Caco-2 (cell line): ENCODE data around the gene F10. TPM values are rescaled to one million over a fixed set of nuclear protein-coding genes. Genes with fewer than 3 reads are reported as not detected.

Experiments
- BruUV-seq: library from RNA; stranded (reverse); fragments of 400-500 nt; replicated peaks from 2 replicates; lab custom pipeline; 2021; lab: Mats Ljungman, UMichigan
- CTCF ChIA-PET: fragments of 300-600 bp; sonication (Branson Sonifier 250); formaldehyde crosslinking; loops from one replicate; lab custom pipeline; 2022; ENCODE audit warnings: antibody characterized with exemption; lab: Charles Lee
- POLR2A ChIA-PET: fragments of 300-600 bp; sonication (Branson Sonifier 250); formaldehyde crosslinking; loops from one replicate; lab custom pipeline; 2022; ENCODE audit warnings: antibody characterized with exemption; lab: Charles Lee
- DNase-seq, 2 experiments: peaks; one replicate each; pipeline versions ENCODE4 v3.0.0 to v3.0.0-alpha.2; 2020 to 2022
- H3K27me3 ChIP-seq: replicated peaks from 2 replicates; pipeline ENCODE4 v1.6.0; 2011; ENCODE audit warnings: low read length; ENCODE audit not compliant: control insufficient read depth, insufficient read depth
- H3K36me3 ChIP-seq: 2 replicates; pipeline ENCODE4 v1.5.1; 2011; ENCODE audit warnings: low read length; ENCODE audit not compliant: control insufficient read depth, insufficient read depth
- H3K4me1 ChIP-seq: fragments of 250-450 bp; sonication (Bioruptor Pico); 2 replicates; pipeline ENCODE4 v1.5.1; 2020; ENCODE audit warnings: mild to moderate bottlenecking
- H3K4me3 ChIP-seq: 2 replicates; pipeline ENCODE4 v1.5.1; 2011; ENCODE audit warnings: low read depth, mild to moderate bottlenecking, control low read depth, low read length
- H3K9me3 ChIP-seq: fragments of 250-450 bp; sonication (Bioruptor Pico); 2 replicates; pipeline ENCODE4 v1.5.1; 2020; ENCODE audit warnings: mild to moderate bottlenecking, moderate library complexity
- H3K27ac Mint-ChIP-seq: one replicate; pipeline ENCODE4 v1.8.0; 2022; ENCODE audit warnings: mixed read lengths; ENCODE audit not compliant: unreplicated experiment
- H3K27me3 Mint-ChIP-seq: one replicate; pipeline ENCODE4 v1.8.0; 2022; ENCODE audit warnings: mixed read lengths; ENCODE audit not compliant: insufficient read depth, unreplicated experiment
- H3K36me3 Mint-ChIP-seq: one replicate; pipeline ENCODE4 v1.8.0; 2022; ENCODE audit warnings: mild to moderate bottlenecking, mixed read lengths; ENCODE audit not compliant: insufficient read depth, unreplicated experiment
- H3K4me1 Mint-ChIP-seq: one replicate; pipeline ENCODE4 v1.8.0; 2022; ENCODE audit warnings: low read depth, mixed read lengths; ENCODE audit not compliant: unreplicated experiment
- H3K4me3 Mint-ChIP-seq: one replicate; pipeline ENCODE4 v1.8.0; 2022; ENCODE audit warnings: mild to moderate bottlenecking, moderate library complexity, mixed read lengths; ENCODE audit not compliant: unreplicated experiment
- H3K9me3 Mint-ChIP-seq: one replicate; pipeline ENCODE4 v1.8.0; 2022; ENCODE audit warnings: mixed read lengths; ENCODE audit not compliant: unreplicated experiment
- intact Hi-C: fragments of 100-400 bp; cut with micrococcal nuclease; formaldehyde crosslinking; loops from one replicate; pipeline ENCODE4 v1.10.0; 2022; ENCODE audit not compliant: unreplicated experiment
- total RNA-seq: library from RNA; stranded (reverse); gene quantifications from 2 replicates; pipeline ENCODE4 v1.2.3, GENCODE V29; 2022
- TF ChIP-seq, protein P1 (sequence below), 2 experiments: fragments of 200-600 bp in 1 of 2; IDR thresholded peaks; 1 replicate in 1 of 2; 2 replicates in 1 of 2; pipeline versions ENCODE4 v1.5.1 to v1.8.0; 2011 to 2022; ENCODE audit warnings: antibody characterized with exemption in 1 of 2, control low read depth in 1 of 2, inconsistent platforms in 1 of 2, low read depth in 1 of 2, low read length in 1 of 2, mild to moderate bottlenecking in 1 of 2, moderate library complexity in 1 of 2; ENCODE audit not compliant: insufficient read depth in 1 of 2, severe bottlenecking in 1 of 2, unreplicated experiment in 1 of 2

Gene F10
- total RNA-seq, 1 experiment from 2014 or later = 34.3 TPM

DNA sequence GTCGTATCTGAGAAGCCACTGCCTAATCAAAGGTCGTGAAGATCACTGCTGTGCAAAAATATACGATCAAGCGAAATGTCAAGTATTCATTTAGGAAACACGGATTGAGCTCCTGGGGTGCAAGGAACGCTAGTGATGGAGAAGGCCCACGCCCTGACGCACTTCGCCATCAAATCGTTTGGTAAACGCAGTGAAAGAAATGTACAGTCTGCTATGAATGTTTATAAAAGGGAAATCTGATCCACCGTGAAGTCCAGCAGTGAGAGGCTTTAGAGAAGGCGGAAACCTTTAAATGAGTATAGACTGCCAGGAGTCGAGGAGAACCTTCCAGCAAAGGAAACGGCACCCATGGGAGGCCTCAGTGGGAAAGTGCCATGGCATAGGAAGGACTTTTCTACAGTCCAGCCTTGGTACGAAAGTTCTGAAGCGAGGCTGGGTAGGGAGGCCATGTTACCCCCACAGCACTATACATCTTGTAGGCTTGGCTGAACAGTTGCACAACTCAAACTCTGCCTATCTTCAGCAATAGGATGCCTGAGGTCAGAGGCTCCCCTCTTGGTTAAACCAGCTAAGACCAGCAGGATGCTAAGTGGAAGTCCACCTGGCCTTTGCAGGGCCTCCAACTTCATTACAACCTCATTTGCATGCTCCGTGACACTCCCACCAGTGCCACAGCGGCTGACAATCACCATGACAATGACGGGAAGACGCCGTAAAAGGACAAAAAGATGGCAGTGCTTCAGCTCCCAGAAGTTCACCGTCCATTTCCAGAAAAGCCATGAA lies 65.5 kb downstream of the F10 start:
- TF ChIP-seq, protein P1, sequence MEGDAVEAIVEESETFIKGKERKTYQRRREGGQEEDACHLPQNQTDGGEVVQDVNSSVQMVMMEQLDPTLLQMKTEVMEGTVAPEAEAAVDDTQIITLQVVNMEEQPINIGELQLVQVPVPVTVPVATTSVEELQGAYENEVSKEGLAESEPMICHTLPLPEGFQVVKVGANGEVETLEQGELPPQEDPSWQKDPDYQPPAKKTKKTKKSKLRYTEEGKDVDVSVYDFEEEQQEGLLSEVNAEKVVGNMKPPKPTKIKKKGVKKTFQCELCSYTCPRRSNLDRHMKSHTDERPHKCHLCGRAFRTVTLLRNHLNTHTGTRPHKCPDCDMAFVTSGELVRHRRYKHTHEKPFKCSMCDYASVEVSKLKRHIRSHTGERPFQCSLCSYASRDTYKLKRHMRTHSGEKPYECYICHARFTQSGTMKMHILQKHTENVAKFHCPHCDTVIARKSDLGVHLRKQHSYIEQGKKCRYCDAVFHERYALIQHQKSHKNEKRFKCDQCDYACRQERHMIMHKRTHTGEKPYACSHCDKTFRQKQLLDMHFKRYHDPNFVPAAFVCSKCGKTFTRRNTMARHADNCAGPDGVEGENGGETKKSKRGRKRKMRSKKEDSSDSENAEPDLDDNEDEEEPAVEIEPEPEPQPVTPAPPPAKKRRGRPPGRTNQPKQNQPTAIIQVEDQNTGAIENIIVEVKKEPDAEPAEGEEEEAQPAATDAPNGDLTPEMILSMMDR (IDR thresholded peaks at IDR 0.05; ENCODE audit: insufficient read depth in 1 of 2, low read depth in 1 of 2, low read length in 1 of 2, severe bottlenecking in 1 of 2, unreplicated experiment in 1 of 2) = no peak
- Histone ChIP-seq H3K9me3 (no peaks in the 10 kb centered on the region), H3K27me3 (no peaks in the 10 kb centered on the region), H3K36me3 (no peaks in the 10 kb centered on the region), H3K4me1 (no peaks in the 10 kb centered on the region), H3K4me3 (no peak overlapping the region)
- POLR2A ChIA-PET = no interaction called here
- no peak overlapping the region for H3K4me3 Mint-ChIP-seq
- H3K36me3 Mint-ChIP-seq = peaks cover 80% of the 10 kb centered on the region
- intact Hi-C loops = no loop called here
- peaks cover 8% of the 10 kb centered on the region for H3K9me3 Mint-ChIP-seq
- H3K4me1 Mint-ChIP-seq = peaks cover 11% of the 10 kb centered on the region
- BruUV-seq = no TSS peak
- H3K27me3 Mint-ChIP-seq = no peaks in the 10 kb centered on the region
- DNase-seq = no peak
- CTCF ChIA-PET = no interaction called here
- peak overlapping the region; percentile 86 for H3K27ac Mint-ChIP-seq

DNA sequence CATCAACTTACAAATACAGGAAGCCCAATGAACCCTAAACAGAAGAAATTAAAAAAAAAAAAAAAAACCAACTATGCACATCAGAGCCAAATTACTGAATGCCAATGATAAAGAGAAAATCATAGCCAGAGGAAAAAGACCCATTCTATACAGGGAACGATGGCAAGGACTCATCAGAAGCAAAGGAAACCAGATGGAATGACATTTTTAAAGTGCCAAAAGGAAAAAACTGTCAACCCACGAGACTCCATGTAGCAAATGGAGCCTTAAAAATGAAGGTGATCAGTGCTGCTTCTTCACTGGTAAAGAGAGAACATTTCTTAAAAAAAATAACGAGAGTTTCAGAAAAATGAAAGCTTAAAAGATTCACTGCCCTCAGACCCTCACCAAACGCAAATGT lies 67.6 kb downstream of the F10 start:
- BruUV-seq = no TSS peak
- Mint-ChIP-seq H3K27me3 (no peaks in the 10 kb centered on the region), H3K9me3 (peaks cover 8% of the 10 kb centered on the region), H3K36me3 (peaks cover 88% of the 10 kb centered on the region), H3K4me1 (peaks cover 11% of the 10 kb centered on the region), H3K4me3 (no peak overlapping the region), H3K27ac (no peak overlapping the region)
- intact Hi-C loops = no loop called here
- ChIA-PET POLR2A (no interaction called here), CTCF (no interaction called here)
- Histone ChIP-seq H3K36me3 (peaks cover 2% of the 10 kb centered on the region; the same call in 1 of the 2 replicates), H3K4me3 (no peak overlapping the region), H3K9me3 (no peaks in the 10 kb centered on the region), H3K27me3 (no peaks in the 10 kb centered on the region), H3K4me1 (no peaks in the 10 kb centered on the region)
- TF ChIP-seq, protein P1 (IDR thresholded peaks at IDR 0.05; ENCODE audit: insufficient read depth in 1 of 2, low read depth in 1 of 2, low read length in 1 of 2, severe bottlenecking in 1 of 2, unreplicated experiment in 1 of 2) = no peak
- no peak for DNase-seq

DNA sequence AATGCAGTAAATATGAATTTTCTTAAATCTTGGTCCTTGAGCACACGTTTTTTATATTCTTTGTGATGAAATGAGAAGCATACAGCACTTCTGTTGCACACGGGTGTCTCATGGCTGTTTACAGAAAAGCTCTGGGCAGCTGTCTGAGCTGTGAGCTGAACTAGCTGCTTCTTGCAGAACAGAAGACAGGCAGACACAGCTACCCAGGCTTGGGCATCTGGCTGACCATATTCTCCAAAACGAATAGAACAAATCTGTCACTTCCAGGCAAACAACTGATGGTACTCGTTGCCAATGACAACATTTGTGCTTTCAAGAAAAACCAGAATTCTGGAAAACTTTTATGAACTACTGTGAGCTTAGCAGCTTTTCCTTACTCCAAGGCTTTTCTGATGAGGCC lies 69.7 kb downstream of the F10 start:
- TF ChIP-seq, protein P1 (IDR thresholded peaks at IDR 0.05; ENCODE audit: insufficient read depth in 1 of 2, low read depth in 1 of 2, low read length in 1 of 2, severe bottlenecking in 1 of 2, unreplicated experiment in 1 of 2) = no peak
- Mint-ChIP-seq H3K27ac (no peak overlapping the region), H3K27me3 (no peaks in the 10 kb centered on the region), H3K4me3 (no peak overlapping the region), H3K9me3 (peaks cover 8% of the 10 kb centered on the region), H3K4me1 (peaks cover 8% of the 10 kb centered on the region), H3K36me3 (peaks cover 85% of the 10 kb centered on the region)
- BruUV-seq = no TSS peak
- no peak for DNase-seq
- Histone ChIP-seq H3K9me3 (no peaks in the 10 kb centered on the region), H3K36me3 (peaks cover 6% of the 10 kb centered on the region), H3K4me1 (no peaks in the 10 kb centered on the region), H3K4me3 (no peak overlapping the region), H3K27me3 (no peaks in the 10 kb centered on the region)
- intact Hi-C loops = no loop called here
- POLR2A ChIA-PET = no interaction called here
- CTCF ChIA-PET = interaction anchor here (0.6 kb wide), 1 partner anchor 34 kb away, joined by 5 read pairs; the partner anchor contains the start of gene PROZ
